HepG2 (cell line): ENCODE data around the gene TEX14. TPM values are rescaled to one million over a fixed set of nuclear protein-coding genes. Genes with fewer than 3 reads are reported as not detected.

Experiments
- ATAC-seq: fragments of 200-7000 bp; cut with Tn5 transposase; 3 replicates; pipeline ENCODE4 v1.9.1; 2020; ENCODE audit warnings: mild to moderate bottlenecking, moderate library complexity
- BruUV-seq: library from RNA; stranded (reverse); fragments of 400-500 nt; replicated peaks from 2 replicates; lab custom pipeline; 2021; lab: Mats Ljungman, UMichigan
- CTCF ChIA-PET: fragments of 300-600 bp; formaldehyde crosslinking; extraction: SDS; loops from one replicate; lab custom pipeline; 2021; ENCODE audit warnings: low total read pairs, inconsistent platforms, low intra/inter-chr PET ratio; lab: Yijun Ruan, JAX
- POLR2A ChIA-PET: fragments of 350-600 bp; sonication (Branson Sonifier 250); formaldehyde crosslinking; loops from one replicate; lab custom pipeline; 2020; ENCODE audit warnings: antibody characterized with exemption, inconsistent platforms; lab: Yijun Ruan, JAX
- DNase-seq: peaks from one replicate; pipeline ENCODE4 v3.0.0-alpha.2; 2015; ENCODE audit warnings: low spot score
- FAIRE-seq: peaks from 3 replicates; lab custom pipeline; 2011; peaks lifted over from hg19 to GRCh38; lab: Jason Lieb, UNC
- H2AFZ ChIP-seq: one replicate; pipeline ENCODE4 v1.6.1; 2011; ENCODE audit warnings: low read length, inconsistent platforms
- H3K27ac ChIP-seq: fragments of 300-600 bp; 3 replicates; pipeline ENCODE4 v1.8.0; 2011; ENCODE audit warnings: mixed run types, mild to moderate bottlenecking, mixed read lengths, low read length, inconsistent platforms; ENCODE audit not compliant: insufficient read depth; ENCODE audit errors: extremely low read length
- H3K27me3 ChIP-seq, 2 experiments: fragments of 200-600 bp in 1 of 2; 2 replicates in 1 of 2; 3 replicates in 1 of 2; pipeline versions ENCODE4 v1.6.0 to v1.8.0; 2011; ENCODE audit warnings: low read length in 2 of 2, mild to moderate bottlenecking in 2 of 2, moderate library complexity in 2 of 2, inconsistent platforms in 1 of 2; ENCODE audit not compliant: insufficient read depth in 2 of 2, control insufficient read depth in 1 of 2
- H3K36me3 ChIP-seq, 2 experiments: fragments of 200-600 bp in 1 of 2; replicated peaks in 1 of 2; 2 replicates in 1 of 2; 3 replicates in 1 of 2; pipeline versions ENCODE4 v1.5.1 to v1.8.0; 2011; ENCODE audit warnings: low read length in 2 of 2, inconsistent platforms in 1 of 2; ENCODE audit not compliant: insufficient read depth in 2 of 2, control insufficient read depth in 1 of 2
- H3K4me1 ChIP-seq: 2 replicates; pipeline ENCODE4 v1.5.1; 2012; ENCODE audit warnings: low read length, inconsistent platforms; ENCODE audit not compliant: insufficient read depth
- H3K4me2 ChIP-seq: 2 replicates; pipeline ENCODE4 v1.6.0; 2011; ENCODE audit warnings: low read depth, low read length, inconsistent platforms
- H3K4me3 ChIP-seq, 3 experiments: fragments of 200-600 bp in 1 of 3; sonication (generic), shearing (Covaris generic) in 1 of 3; replicated peaks in 1 of 3; 2 replicates each; pipeline ENCODE4 v1.5.1; 2011 to 2016; ENCODE audit warnings: low read length in 3 of 3, inconsistent platforms in 2 of 3, low read depth in 2 of 3, mild to moderate bottlenecking in 2 of 3, control low read depth in 1 of 3, mixed read lengths in 1 of 3; ENCODE audit not compliant: insufficient read depth in 1 of 3
- H3K79me2 ChIP-seq: one replicate; pipeline ENCODE4 v1.6.1; 2011; ENCODE audit warnings: low read length, inconsistent platforms; ENCODE audit not compliant: insufficient read depth
- H3K9ac ChIP-seq: 2 replicates; pipeline ENCODE4 v1.6.0; 2011; ENCODE audit warnings: mild to moderate bottlenecking, low read depth, low read length, inconsistent platforms; ENCODE audit not compliant: insufficient read depth
- H3K9me3 ChIP-seq: 2 replicates; pipeline ENCODE4 v1.5.1; 2012; ENCODE audit warnings: mild to moderate bottlenecking, low read length
- H4K20me1 ChIP-seq: 2 replicates; pipeline ENCODE4 v1.6.0; 2011; ENCODE audit warnings: inconsistent platforms, mild to moderate bottlenecking, low read length, moderate library complexity; ENCODE audit not compliant: insufficient read depth
- BCLAF1 ChIP-seq: fragments of 450-650 bp; IDR thresholded peaks from 2 replicates; pipeline ENCODE4 v1.6.1; 2017; ENCODE audit warnings: mild to moderate bottlenecking
- RAD51 ChIP-seq: fragments of 450-650 bp; IDR thresholded peaks from 2 replicates; pipeline ENCODE4 v1.6.1; 2016; ENCODE audit warnings: borderline replicate concordance
- RCOR2 ChIP-seq: IDR thresholded peaks from 2 replicates; pipeline ENCODE4 v1.6.1; 2016; ENCODE audit warnings: missing biosample characterization, missing genetic modification reagents
- SMARCE1 ChIP-seq: fragments of 450-650 bp; IDR thresholded peaks from 2 replicates; pipeline ENCODE4 v1.6.1; 2017; ENCODE audit warnings: borderline replicate concordance
- ZC3H4 ChIP-seq: sonication (generic); formaldehyde crosslinking; IDR thresholded peaks from 2 replicates; pipeline ENCODE4 v1.4.0; 2020; ENCODE audit warnings: missing genetic modification reagents, borderline replicate concordance
- ZMYM2 ChIP-seq: sonication (generic); formaldehyde crosslinking; IDR thresholded peaks from 2 replicates; pipeline ENCODE4 v1.8.0; 2022; ENCODE audit warnings: mild to moderate bottlenecking, missing genetic modification reagents
- WGBS: methylation state at CpG from one replicate; pipeline ENCODE4 v1.1.6; 2017; ENCODE audit warnings: low lambda C conversion rate; 5-methylcytosine and 5-hydroxymethylcytosine counted together
- in situ Hi-C: cut with HindIII; loops from 2 replicates; pipeline ENCODE4 v1.10.0; 2017; ENCODE audit warnings: low pct_unique_long_range_greater_than_20kb; ENCODE audit not compliant: extremely low pct_ligation_motif_present
- intact Hi-C: fragments of 100-400 bp; cut with micrococcal nuclease; formaldehyde crosslinking; loops from one replicate; pipeline ENCODE4 v1.10.0; 2022; ENCODE audit not compliant: unreplicated experiment
- polyA plus RNA-seq, 8 experiments: library from polyadenylated mRNA; depleted of rRNA in 3 of 8; stranded (reverse) in 7 of 8; unstranded in 1 of 8; fragments of >200 nt; fragmentation: Illumina TruSeq in 4 of 8; extraction: Trizol in 4 of 8; gene quantifications; 2 replicates each; pipeline versions ENCODE4 v1.2.1 to v1.2.3, GENCODE V29; 2011 to 2016; ENCODE audit warnings: low read depth in 4 of 8, missing spikeins in 1 of 8, mixed read lengths in 1 of 8; ENCODE audit not compliant: insufficient read depth in 1 of 8
- total RNA-seq, 5 experiments: library from RNA; depleted of rRNA; stranded (reverse); fragments of >200 nt; fragmentation: Illumina TruSeq; extraction: Trizol; gene quantifications; 2 replicates each; pipeline ENCODE4 v1.2.3, GENCODE V29; 2016; ENCODE audit warnings: low read depth in 1 of 5
- TF ChIP-seq, protein P1 (sequence below): sonication (generic); formaldehyde crosslinking; IDR thresholded peaks from 2 replicates; pipeline ENCODE4 v1.8.0; 2022; ENCODE audit warnings: missing genetic modification reagents, low read depth, mild to moderate bottlenecking, borderline replicate concordance
- TF ChIP-seq, protein P2 (sequence below): sonication (generic); formaldehyde crosslinking; conservative IDR thresholded peaks from 2 replicates; pipeline ENCODE4 v1.8.0; 2022; ENCODE audit warnings: missing genetic modification reagents

The TEX14 gene
- total and polyA plus RNA-seq, 2 of the 13 experiments (the other 11 are each of a cell fraction or from before 2014, with no cell fraction given): 0.04 to 0.07 TPM

GRCh38 chr17:58703916-58704286, 12.1 kb upstream of the TEX14 start:
- intact Hi-C loops: no loop called here
- ATAC-seq (no peak), FAIRE-seq (no peak), DNase-seq (no peak)
- Histone ChIP-seq H3K4me3 (no peak overlapping the region), H3K36me3 (peaks cover 0 to 5% of the 10 kb centered on the region in 2 experiments), H3K79me2 (no peaks in the 10 kb centered on the region), H3K9ac (no peak overlapping the region), H3K4me1 (no peaks in the 10 kb centered on the region), H3K27me3 (no peaks in the 10 kb centered on the region), H4K20me1 (no peaks in the 10 kb centered on the region), H3K4me2 (no peak overlapping the region), H3K9me3 (no peaks in the 10 kb centered on the region), H3K27ac (no peak overlapping the region), H2AFZ (no peak overlapping the region)
- in situ Hi-C loops: no loop called here
- no peak for TF ChIP-seq RAD51
- TF ChIP-seq BCLAF1: no peak
- TF ChIP-seq RCOR2 (CRISPR knock-in tag): no peak
- TF ChIP-seq, protein P1, sequence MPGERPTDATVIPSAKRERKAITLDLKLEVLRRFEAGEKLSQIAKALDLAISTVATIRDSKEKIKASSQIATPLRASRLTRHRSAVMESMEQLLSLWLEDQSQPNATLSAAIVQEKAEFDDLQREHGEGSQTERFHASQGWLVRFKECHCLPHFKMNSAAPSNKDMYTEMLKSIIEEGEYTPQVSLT: no peak
- no peak for TF ChIP-seq ZC3H4
- no peak for TF ChIP-seq SMARCE1
- TF ChIP-seq, protein P2, sequence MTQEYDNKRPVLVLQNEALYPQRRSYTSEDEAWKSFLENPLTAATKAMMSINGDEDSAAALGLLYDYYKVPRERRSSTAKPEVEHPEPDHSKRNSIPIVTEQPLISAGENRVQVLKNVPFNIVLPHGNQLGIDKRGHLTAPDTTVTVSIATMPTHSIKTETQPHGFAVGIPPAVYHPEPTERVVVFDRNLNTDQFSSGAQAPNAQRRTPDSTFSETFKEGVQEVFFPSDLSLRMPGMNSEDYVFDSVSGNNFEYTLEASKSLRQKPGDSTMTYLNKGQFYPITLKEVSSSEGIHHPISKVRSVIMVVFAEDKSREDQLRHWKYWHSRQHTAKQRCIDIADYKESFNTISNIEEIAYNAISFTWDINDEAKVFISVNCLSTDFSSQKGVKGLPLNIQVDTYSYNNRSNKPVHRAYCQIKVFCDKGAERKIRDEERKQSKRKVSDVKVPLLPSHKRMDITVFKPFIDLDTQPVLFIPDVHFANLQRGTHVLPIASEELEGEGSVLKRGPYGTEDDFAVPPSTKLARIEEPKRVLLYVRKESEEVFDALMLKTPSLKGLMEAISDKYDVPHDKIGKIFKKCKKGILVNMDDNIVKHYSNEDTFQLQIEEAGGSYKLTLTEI: no peak
- no peak for TF ChIP-seq ZMYM2 (CRISPR knock-in tag)
- CTCF ChIA-PET: no interaction called here
- no TSS peak for BruUV-seq
- 96% methylated on average over 2 of the region's 2 CpGs for WGBS
- POLR2A ChIA-PET: no interaction called here
